ENCODE data around the gene CELF1. TPM values are rescaled to one million over a fixed set of nuclear protein-coding genes. Genes with fewer than 3 reads are reported as not detected.
"Not testable (repeated sequence)": the region's sequence is repeated elsewhere in the genome, so short reads cannot be mapped to it uniquely, and the experiment has no call there.

CELF1 gene
- total RNA-seq, 1 donor from 2014 or later = 159 TPM

DNA sequence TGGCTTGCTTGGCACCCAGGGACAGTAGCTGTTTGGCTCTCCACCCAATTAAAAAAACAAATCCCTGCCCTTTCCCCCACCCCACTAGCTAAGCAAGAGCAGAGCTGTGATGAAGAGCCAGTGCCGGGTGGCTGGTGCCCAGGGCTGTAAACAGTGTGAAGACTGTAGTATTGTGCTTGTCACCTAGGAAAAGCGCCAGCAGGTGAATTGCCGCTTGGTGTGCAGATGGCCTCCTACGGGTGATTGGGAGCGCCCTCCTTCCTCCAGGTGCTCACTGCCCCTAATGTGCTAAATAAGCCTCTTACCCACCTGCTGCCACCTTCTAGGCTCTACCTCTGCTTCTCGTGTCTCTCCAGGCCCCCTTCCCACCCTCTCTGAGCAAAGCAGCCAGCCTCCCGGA is 85.6 kb downstream of the CELF1 start:
- Mint-ChIP-seq H3K27me3 (no peaks in the 10 kb centered on the region), H3K27ac (peak overlapping the region; percentile 41), H3K4me1 (peaks cover 5% of the 10 kb centered on the region), H3K4me3 (no peak overlapping the region), H3K9me3 (no peaks in the 10 kb centered on the region), H3K36me3 (ENCODE audit: low read depth) (peaks cover 42% of the 10 kb centered on the region)
- DNase-seq = no peak
- intact Hi-C loops (cut with micrococcal nuclease) = no loop called here

DNA sequence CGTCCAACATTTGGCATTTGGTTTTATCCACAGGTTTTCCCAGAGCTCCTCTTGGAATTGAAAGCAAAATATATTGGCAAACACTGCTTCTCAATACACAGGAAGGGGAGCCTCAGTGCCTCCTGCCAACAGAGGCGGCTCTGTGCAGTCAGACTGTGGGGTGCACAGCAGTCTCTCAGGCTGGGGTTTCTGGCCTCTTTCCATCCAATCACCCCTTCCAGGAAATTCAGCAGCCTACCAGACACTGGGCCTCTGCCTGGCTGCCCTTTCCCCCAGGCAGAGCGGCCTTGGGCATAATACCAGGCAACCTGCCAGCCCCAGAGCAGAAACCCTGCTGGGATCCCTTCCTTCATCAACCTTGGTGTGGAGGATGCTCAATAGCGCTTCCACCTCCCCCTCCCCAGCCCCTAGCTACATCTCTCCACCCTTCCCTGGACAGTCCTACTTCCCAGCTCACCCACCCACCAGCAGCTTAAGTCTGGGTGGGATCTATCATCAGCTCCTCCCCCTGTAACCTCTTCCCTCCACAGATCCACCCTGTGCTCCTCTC is 86.2 kb downstream of the CELF1 start:
- Mint-ChIP-seq H3K27me3 (no peaks in the 10 kb centered on the region), H3K36me3 (ENCODE audit: low read depth) (peaks cover 38% of the 10 kb centered on the region), H3K9me3 (no peaks in the 10 kb centered on the region), H3K4me1 (peaks cover 7% of the 10 kb centered on the region), H3K27ac (peak overlapping the region; percentile 41), H3K4me3 (no peak overlapping the region)
- intact Hi-C loops (cut with micrococcal nuclease) = no loop called here
- no peak for DNase-seq

DNA sequence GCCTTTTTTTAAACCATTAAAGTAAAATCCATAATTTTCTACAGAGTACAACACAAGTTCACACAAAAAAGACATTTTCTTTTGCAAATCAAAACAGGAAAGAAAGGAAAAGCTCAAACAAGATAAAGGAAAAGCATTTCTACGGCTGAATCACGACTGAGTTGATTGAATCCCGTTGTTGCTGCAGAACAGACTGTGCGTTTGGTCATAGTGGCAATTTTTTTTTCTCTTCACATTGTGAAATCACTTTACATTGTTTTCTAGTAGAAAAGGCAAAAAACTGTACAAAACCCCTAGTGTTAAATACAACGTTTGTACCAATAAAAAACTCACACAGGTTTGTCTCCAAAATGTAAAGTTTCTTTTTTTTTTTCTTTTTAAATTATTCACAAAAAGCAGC is 86.7 kb downstream of the CELF1 start:
- H3K27ac Mint-ChIP-seq = no peak overlapping the region

DNA sequence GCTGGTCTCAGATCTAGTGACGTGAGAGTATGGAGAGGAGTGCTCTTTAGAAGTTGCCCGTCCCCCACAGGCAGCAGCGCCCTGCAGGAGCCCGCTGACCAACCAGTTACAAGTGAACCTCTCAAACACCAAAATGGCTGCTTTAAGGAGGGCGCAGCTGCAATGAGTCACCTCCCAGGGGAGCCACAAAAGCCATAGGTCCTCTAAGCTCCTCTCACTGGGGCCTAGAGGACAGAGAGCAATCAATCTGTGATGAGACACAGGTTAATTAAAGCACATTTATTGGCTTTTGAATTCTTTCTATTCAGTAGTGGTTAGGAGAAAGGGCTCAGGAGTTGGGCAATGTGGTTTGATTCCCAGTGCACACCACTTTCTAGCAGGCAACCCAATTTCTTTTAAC is 88.4 kb downstream of the CELF1 start:
- H3K27me3 Mint-ChIP-seq = no peaks in the 10 kb centered on the region
- H3K36me3 Mint-ChIP-seq (ENCODE audit: low read depth) = peaks cover 27% of the 10 kb centered on the region
- DNase-seq = no peak
- H3K27ac Mint-ChIP-seq = no peak overlapping the region
- intact Hi-C loops (cut with micrococcal nuclease) = no loop called here
- H3K4me3 Mint-ChIP-seq = no peak overlapping the region
- H3K4me1 Mint-ChIP-seq = peaks cover 7% of the 10 kb centered on the region
- H3K9me3 Mint-ChIP-seq = no peaks in the 10 kb centered on the region

More for the DNA sequence above, 86.7 kb downstream of the CELF1 start:
- H3K4me3 Mint-ChIP-seq = no peak overlapping the region
- H3K9me3 Mint-ChIP-seq = no peaks in the 10 kb centered on the region
- no peak for DNase-seq
- H3K36me3 Mint-ChIP-seq (ENCODE audit: low read depth) = peaks cover 33% of the 10 kb centered on the region
- H3K4me1 Mint-ChIP-seq = peaks cover 7% of the 10 kb centered on the region
- H3K27me3 Mint-ChIP-seq = no peaks in the 10 kb centered on the region
- intact Hi-C loops (cut with micrococcal nuclease) = no loop called here

DNA sequence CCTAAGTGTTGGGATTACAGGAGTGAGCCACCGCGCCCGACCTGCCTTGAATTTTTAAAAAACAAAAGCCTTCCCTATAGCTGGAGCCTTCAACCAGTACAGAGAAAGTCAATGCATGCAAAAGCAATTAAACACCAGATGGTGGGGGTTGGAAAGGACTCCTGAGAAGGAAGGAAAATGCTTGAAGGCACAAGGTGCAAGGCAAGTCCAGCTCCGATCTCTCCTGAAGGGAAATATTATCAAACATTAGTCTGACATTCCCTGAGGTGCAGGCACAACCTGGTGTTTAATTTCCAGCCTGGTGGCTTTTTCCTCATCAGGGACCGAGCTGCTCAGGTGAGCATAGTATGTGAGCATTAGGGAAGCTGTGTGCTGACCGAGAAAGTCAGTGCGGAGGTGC is 91.1 kb downstream of the CELF1 start:
- Mint-ChIP-seq H3K36me3 (ENCODE audit: low read depth) (peaks cover 13% of the 10 kb centered on the region), H3K27ac (no peak overlapping the region), H3K27me3 (no peaks in the 10 kb centered on the region), H3K9me3 (no peaks in the 10 kb centered on the region), H3K4me3 (no peak overlapping the region), H3K4me1 (peaks cover 2% of the 10 kb centered on the region)
- intact Hi-C loops (cut with micrococcal nuclease) = no loop called here
- DNase-seq = no peak

DNA sequence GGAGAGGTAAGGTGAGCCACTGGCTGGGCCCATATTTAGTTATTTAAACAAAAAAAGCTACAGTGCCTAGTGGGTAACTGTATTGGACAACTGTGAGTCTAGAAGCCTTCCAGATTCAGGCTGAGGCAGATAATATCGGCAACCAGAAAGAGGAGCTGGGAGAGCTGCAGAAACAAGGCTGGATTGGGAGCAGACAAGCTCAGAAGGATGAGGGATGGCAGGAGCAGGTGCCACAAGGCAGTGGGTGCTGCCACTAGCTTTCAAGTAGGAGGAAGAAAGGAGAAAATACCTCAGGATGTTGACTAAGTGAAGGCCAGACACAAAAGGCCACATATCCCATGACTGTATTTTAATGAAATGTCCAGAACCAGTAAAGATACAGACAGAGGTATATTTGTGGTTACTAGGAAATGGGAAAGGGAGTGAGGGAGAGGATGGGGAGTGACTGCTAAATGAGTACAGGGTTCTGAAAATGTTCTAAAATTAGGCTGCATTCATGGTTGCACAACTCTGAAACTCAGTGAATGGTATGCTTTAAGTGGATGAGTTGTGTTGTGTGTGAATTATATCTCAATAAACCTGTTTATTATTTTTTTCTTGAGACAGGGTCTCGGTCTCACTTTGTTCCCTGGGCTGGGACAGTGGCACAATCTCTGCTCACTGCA is 92.2 kb downstream of the CELF1 start:
- DNase-seq = no peak

DNA sequence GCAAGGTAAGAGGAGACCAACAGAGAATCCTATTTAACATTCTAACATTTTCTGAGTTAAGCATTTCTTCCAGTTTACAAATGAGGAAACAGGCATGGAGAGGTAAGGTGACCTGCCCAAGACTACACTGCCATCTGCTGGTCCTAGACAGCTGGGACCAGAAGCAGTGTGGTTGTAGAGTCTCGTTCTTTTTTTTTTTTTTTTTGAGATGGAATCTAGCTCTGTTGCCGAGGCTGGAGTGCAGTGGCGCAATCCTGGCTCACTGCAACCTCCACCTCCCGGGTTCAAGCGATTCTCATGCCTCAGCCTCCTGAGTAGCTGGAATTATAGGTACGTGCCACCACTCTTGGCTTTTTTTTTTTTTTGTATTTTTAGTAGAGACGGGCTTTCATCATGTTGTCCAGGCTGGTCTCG is 98.7 kb downstream of the CELF1 start:
- not testable (repeated sequence) for H3K27ac Mint-ChIP-seq
- intact Hi-C loops (cut with micrococcal nuclease) = loop anchor here (2.0 kb wide), 1 partner anchor 79 kb away; no protein-coding TSS in a partner anchor

More for the DNA sequence above, 92.2 kb downstream of the CELF1 start:
- intact Hi-C loops (cut with micrococcal nuclease) = no loop called here
- Mint-ChIP-seq H3K4me3 (no peak overlapping the region), H3K36me3 (ENCODE audit: low read depth) (peaks cover 12% of the 10 kb centered on the region), H3K9me3 (no peaks in the 10 kb centered on the region), H3K27me3 (no peaks in the 10 kb centered on the region), H3K27ac (no peak overlapping the region), H3K4me1 (peaks cover 2% of the 10 kb centered on the region)

DNA sequence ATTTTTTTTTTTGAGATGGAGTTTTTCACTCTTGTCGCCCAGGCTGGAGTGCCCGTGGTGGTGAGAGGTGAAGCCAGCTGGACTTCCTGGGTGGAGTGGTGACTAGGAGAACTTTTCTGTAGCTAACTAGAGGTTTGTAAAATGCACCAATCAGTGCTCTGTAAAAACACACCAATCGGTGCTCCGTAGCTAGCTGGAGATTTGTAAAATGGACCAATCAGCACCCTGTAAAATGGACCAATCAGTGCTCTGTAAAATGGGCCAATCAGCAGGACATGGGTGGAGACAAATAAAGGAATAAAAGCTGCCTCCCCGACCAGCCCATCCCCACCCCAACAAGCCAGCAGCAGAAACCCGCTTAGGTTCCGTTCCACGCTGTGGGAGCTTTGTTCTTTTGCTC is 99.6 kb downstream of the CELF1 start:
- no peak overlapping the region for H3K27ac Mint-ChIP-seq
- H3K27me3 Mint-ChIP-seq = no peaks in the 10 kb centered on the region
- H3K36me3 Mint-ChIP-seq (ENCODE audit: low read depth) = no peaks in the 10 kb centered on the region
- no peaks in the 10 kb centered on the region for H3K9me3 Mint-ChIP-seq
- intact Hi-C loops (cut with micrococcal nuclease) = no loop called here
- H3K4me3 Mint-ChIP-seq = no peak overlapping the region
- H3K4me1 Mint-ChIP-seq = peaks cover 4% of the 10 kb centered on the region
- DNase-seq = no peak

More for the DNA sequence above, 98.7 kb downstream of the CELF1 start:
- DNase-seq = peak; percentile 90
- H3K4me3 Mint-ChIP-seq; H3K27me3 Mint-ChIP-seq; H3K36me3 Mint-ChIP-seq (ENCODE audit: low read depth); H3K9me3 Mint-ChIP-seq; H3K4me1 Mint-ChIP-seq: not testable (repeated sequence)

DNA sequence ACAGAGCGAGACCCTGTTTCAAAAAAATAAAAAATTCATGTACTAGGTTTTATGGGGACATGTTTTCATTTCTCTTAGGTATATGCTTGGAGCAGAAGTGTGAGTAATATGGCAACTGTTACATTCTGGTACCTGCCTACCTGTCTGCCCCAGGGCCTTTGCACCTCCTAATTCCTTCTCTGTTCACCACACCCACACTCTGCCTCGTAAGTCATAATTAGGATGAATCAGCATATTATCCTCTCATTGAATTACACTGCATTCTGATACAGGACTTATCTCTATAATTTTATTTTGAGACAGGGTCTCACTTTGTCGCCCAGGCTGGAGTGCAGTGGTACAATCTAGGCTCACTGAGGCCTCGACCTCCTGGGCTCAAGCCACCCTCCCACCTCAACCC is 100.9 kb downstream of the CELF1 start:
- intact Hi-C loops (cut with micrococcal nuclease) = no loop called here
- Mint-ChIP-seq H3K4me1 (peaks cover 6% of the 10 kb centered on the region), H3K36me3 (ENCODE audit: low read depth) (no peaks in the 10 kb centered on the region), H3K9me3 (no peaks in the 10 kb centered on the region), H3K27ac (no peak overlapping the region), H3K27me3 (no peaks in the 10 kb centered on the region), H3K4me3 (no peak overlapping the region)
- no peak for DNase-seq

DNA sequence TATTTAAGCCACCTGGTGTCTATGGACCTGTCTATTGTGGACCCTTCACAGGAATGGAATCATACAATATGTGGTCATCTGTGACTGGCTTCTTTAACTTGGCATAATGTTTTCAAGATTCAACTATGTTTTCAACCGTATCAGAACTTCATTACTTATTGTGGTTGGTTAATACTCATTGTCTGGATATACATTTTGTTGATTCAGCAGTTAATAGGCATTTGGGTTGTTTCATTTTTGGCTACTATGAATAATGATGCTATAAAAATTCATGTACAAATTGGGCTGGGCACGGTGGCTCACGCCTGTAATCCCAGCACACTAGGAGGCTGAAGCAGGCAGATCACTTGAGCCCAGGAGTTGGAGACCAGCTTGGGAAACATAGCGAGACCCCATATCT is 101.5 kb downstream of the CELF1 start:
- Mint-ChIP-seq H3K27me3 (no peaks in the 10 kb centered on the region), H3K4me3 (no peak overlapping the region), H3K4me1 (peaks cover 6% of the 10 kb centered on the region), H3K36me3 (ENCODE audit: low read depth) (no peaks in the 10 kb centered on the region), H3K9me3 (no peaks in the 10 kb centered on the region), H3K27ac (no peak overlapping the region)
- intact Hi-C loops (cut with micrococcal nuclease) = no loop called here
- DNase-seq = no peak

DNA sequence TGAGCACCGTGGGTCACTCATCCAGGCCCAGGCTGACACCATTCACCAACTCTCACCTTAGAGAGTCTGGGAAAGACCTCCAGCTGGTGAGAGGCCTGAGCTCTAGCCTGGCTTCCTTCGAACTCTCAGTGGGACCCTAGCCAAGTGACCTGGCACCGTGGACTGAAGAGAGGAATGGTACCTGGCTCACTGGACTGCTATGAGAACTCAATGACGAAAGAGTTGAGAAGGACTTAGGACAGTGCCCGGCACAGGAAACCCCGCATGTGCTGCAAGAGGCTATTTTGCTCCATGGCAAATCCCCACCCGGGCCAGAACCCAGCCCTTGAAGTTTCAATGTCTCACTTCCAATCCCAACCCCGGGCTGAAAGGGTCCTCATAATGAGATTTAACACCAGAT is 103.4 kb downstream of the CELF1 start:
- DNase-seq = no peak
- no peaks in the 10 kb centered on the region for H3K36me3 Mint-ChIP-seq (ENCODE audit: low read depth)
- no peak overlapping the region for H3K4me3 Mint-ChIP-seq
- no peaks in the 10 kb centered on the region for H3K27me3 Mint-ChIP-seq
- peaks cover 5% of the 10 kb centered on the region for H3K4me1 Mint-ChIP-seq
- no peak overlapping the region for H3K27ac Mint-ChIP-seq
- intact Hi-C loops (cut with micrococcal nuclease) = no loop called here
- no peaks in the 10 kb centered on the region for H3K9me3 Mint-ChIP-seq

DNA sequence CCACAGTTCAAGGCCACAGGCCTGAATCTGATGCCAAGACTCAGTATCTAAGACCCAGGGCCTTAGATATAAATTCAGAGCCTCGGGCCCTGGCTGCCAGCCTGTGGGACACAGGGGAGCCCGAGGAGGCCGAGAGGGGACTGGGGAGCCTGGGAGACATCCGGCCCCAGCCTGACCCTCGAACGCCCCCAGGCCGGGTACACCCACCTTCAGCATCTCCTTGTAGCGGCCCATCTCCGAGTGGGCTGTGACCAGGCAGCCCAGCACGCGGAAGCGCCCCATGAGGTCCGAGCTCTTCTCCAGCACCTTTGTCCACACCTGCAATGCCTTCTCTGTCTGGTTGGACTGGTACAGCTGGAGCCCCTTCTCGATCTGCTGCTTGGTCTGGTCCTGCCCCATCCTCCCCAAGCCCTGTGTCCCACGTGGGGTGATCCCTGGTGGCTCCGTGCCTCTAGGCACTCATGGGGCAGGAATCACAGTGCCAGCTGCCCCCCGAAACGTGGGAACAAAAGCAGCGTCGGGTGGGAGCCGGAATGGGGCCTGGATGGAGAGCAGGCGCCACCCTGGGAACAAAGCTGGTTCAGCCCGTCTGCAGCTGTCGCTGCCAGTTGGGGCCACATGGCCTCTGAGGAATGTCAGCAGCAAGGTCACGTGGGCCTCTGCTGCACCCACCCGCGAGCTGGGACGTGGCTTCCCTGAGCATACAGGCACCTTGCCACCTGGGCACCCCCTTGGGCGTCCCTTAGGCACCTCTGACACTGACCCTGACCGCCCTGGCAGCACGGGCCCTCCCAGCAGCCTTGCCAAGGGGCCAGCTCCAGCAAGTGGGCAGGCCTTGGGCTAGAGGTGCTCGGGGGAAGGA is 104.1 kb downstream of the CELF1 start, which contains the start of gene RAPSN:
Gene RAPSN (minus strand): TSS at position 571 of the 862 bp plus-strand sequence. CDS start 172 bp downstream, at position 399.
- no peak within 1 kb of the TSS for H3K27ac Mint-ChIP-seq
- peaks cover 2% of the 10 kb centered on the region for H3K4me1 Mint-ChIP-seq
- H3K4me3 Mint-ChIP-seq = no peak within 1 kb of the TSS
- no peaks in the 10 kb centered on the region for H3K9me3 Mint-ChIP-seq
- no peak for DNase-seq
- intact Hi-C loops (cut with micrococcal nuclease) = no loop called here
- no peaks in the 10 kb centered on the region for H3K36me3 Mint-ChIP-seq (ENCODE audit: low read depth)
- H3K27me3 Mint-ChIP-seq = no peaks in the 10 kb centered on the region

DNA sequence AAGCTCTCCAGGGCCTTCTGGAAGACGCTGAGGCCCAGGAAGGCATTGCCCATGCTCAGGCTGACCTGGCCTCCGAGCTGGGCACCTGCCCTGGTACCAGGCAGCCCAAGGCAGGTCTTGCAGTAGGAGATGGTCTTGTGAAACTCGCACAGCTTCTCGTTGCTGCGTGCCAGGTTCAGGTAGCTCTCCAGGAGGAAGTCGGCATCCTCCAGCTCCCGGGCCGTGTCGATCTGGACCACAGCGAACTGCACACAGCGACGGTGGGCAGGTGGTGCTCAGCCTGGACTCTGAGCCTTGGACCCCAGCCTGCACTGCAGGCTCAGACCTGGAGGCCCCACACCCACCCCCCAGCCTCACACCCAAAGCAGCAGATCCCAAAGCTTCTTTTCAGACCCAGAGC is 105.0 kb downstream of the CELF1 start:
- no peak overlapping the region for H3K4me3 Mint-ChIP-seq
- DNase-seq = no peak
- no peaks in the 10 kb centered on the region for H3K36me3 Mint-ChIP-seq (ENCODE audit: low read depth)
- no peak overlapping the region for H3K27ac Mint-ChIP-seq
- peaks cover 2% of the 10 kb centered on the region for H3K4me1 Mint-ChIP-seq
- no peaks in the 10 kb centered on the region for H3K27me3 Mint-ChIP-seq
- H3K9me3 Mint-ChIP-seq = no peaks in the 10 kb centered on the region
- intact Hi-C loops (cut with micrococcal nuclease) = no loop called here

DNA sequence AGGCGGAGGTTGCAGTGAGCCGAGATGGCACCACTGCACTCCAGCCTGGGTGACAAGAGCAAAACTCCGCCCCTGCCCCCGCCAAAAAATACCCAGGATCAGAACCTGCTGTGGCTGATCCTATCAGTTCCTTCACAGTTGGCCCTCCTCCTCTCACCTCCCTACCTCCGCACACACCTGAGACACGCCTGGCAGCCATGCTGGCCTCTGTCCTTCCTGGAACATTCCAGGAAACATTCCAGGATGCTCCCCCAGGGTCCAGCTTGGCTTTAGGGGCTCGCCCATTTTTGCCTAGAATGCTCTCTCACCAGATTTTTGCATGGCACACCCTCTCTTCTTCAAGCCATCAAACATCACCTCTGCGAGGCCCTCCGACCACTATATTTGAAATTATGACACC is 106.1 kb downstream of the CELF1 start:
- no peak overlapping the region for H3K27ac Mint-ChIP-seq
- H3K36me3 Mint-ChIP-seq (ENCODE audit: low read depth) = no peaks in the 10 kb centered on the region
- no peaks in the 10 kb centered on the region for H3K27me3 Mint-ChIP-seq
- H3K9me3 Mint-ChIP-seq = no peaks in the 10 kb centered on the region
- no peak overlapping the region for H3K4me3 Mint-ChIP-seq
- peaks cover 2% of the 10 kb centered on the region for H3K4me1 Mint-ChIP-seq
- intact Hi-C loops (cut with micrococcal nuclease) = no loop called here
- DNase-seq = no peak

Measured in activated CD4-positive, alpha-beta T cell treated with anti-CD3 and anti-CD28 coated beads, Interleukin-2, amount 10 ng/mL, durations not matched to agents 24 days and 14 days (primary cell).